Tibial nerve (tissue), 4 donors: ENCODE data around the gene NBPF12. TPM values are rescaled to one million over a fixed set of nuclear protein-coding genes. Genes with fewer than 3 reads are reported as not detected.
"Not testable (repeated sequence)": the region's sequence is repeated elsewhere in the genome, so short reads cannot be mapped to it uniquely, and the experiment has no call there.

Experiments
- DNase-seq, 2 donors: peaks; one replicate each; pipeline ENCODE4 v3.0.0-alpha.2; 2019; ENCODE audit warnings: low spot score in 2 of 2
- H3K27ac ChIP-seq, 4 donors: fragments of 200-600 bp; sonication (generic) in 3 of 4; one replicate each; pipeline ENCODE4 v1.5.1; 2017 to 2019; ENCODE audit warnings: mild to moderate bottlenecking in 1 of 4
- H3K27me3 ChIP-seq, 2 donors: fragments of 200-600 bp; sonication (generic) in 1 of 2; one replicate each; pipeline versions ENCODE4 v1.5.1 to v1.6.0; 2017 to 2019
- H3K36me3 ChIP-seq, 3 donors: fragments of 200-600 bp; sonication (generic); one replicate each; pipeline ENCODE4 v1.5.1; 2018 to 2019
- H3K4me1 ChIP-seq, 4 donors: fragments of 200-600 bp; sonication (generic) in 3 of 4; one replicate each; pipeline ENCODE4 v1.5.1; 2017 to 2019
- H3K4me3 ChIP-seq, 4 donors: fragments of 200-600 bp; sonication (generic) in 3 of 4; one replicate each; pipeline ENCODE4 v1.5.1; 2017 to 2019; ENCODE audit warnings: mild to moderate bottlenecking in 1 of 4, moderate library complexity in 1 of 4
- H3K9me3 ChIP-seq, 4 donors: fragments of 200-600 bp; sonication (generic) in 3 of 4; one replicate each; pipeline ENCODE4 v1.5.1; 2017 to 2019
- EP300 ChIP-seq, 2 donors: sonication (generic); formaldehyde crosslinking; IDR thresholded peaks; one replicate each; pipeline ENCODE4 v1.6.1; 2017; ENCODE audit warnings: antibody characterized with exemption in 2 of 2, mild to moderate bottlenecking in 1 of 2
- POLR2A ChIP-seq, 2 donors: fragments of 450-650 bp; IDR thresholded peaks; one replicate each; pipeline ENCODE4 v1.6.1; 2017; ENCODE audit warnings: antibody characterized with exemption in 2 of 2, mild to moderate bottlenecking in 2 of 2, moderate library complexity in 2 of 2
- WGBS, 2 donors: methylation state at CpG; one replicate each; pipeline ENCODE4 v1.1.5; 2018; 5-methylcytosine and 5-hydroxymethylcytosine counted together
- total RNA-seq, 4 donors: library from RNA; depleted of rRNA; stranded (reverse); fragments of >200 nt; gene quantifications; one replicate each; pipeline ENCODE4 v1.1.0, GENCODE V29; 2016
- TF ChIP-seq, protein P1 (sequence below), 5 experiments: fragments of 200-600 bp in 3 of 5; fragments of 450-650 bp in 2 of 5; sonication (generic) in 3 of 5; IDR thresholded peaks; one replicate each; pipeline ENCODE4 v1.5.1; 2016 to 2019; ENCODE audit warnings: antibody characterized with exemption in 5 of 5, mild to moderate bottlenecking in 3 of 5, moderate library complexity in 2 of 5

NBPF12 gene
- total RNA-seq, 4 donors from 2014 or later, result 13.4 to 27.3 (median 14.6) TPM

DNA sequence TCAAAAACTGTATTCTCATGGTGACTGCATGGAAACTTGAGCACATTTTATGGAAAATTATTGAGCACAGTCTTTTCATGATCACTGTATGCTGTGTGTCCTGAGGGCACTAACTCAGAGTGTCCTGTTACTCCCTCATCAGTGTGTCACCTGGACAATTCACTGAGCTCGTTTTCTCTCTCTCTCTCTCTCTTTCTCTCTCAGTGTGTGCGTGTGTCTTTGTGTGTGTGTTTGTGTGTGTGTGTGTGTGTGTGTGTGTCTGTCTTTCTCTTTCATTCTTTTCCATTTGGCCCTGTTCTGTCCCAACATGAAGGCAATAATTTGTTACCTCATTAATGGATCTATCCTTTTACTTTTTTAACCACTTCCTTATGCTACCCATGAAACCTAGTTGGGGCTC, 49.4 kb downstream of the NBPF12 start:
- 58 to 91% methylated on average over 2 of the region's 2 CpGs for WGBS, 2 donors
- DNase-seq, H3K9me3 ChIP-seq: not testable (repeated sequence)

DNA sequence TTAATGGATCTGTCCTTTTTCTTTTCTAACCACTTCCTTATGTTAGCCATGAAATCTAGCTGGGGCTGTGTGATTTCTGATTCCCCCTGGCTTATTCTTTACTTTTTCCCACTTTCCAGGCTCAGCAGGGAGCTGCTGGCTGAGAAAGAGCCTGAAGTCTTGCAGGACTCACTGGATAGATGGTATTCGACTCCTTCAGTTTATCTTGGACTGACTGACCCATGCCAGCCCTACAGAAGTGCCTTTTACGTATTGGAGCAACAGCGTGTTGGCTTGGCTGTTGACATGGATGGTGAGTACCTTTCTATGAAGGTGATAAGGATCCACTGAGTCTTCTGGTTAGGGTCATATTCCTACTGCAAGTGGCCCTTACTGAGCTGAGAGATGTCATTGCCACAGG, 51.3 kb downstream of the NBPF12 start:
- H3K9me3 ChIP-seq, H3K27me3 ChIP-seq, DNase-seq, H3K4me1 ChIP-seq, H3K4me3 ChIP-seq, H3K27ac ChIP-seq: not testable (repeated sequence)
- peaks cover 0 to 12% (median 0%) of the 10 kb centered on the region in 3 donors for H3K36me3 ChIP-seq
- WGBS, 2 donors, result 85 to 86% methylated on average over 3 of the region's 3 CpGs

More for the DNA sequence above, 49.4 kb downstream of the NBPF12 start:
- not testable (repeated sequence) for H3K27ac ChIP-seq, H3K27me3 ChIP-seq, H3K36me3 ChIP-seq, H3K4me3 ChIP-seq, H3K4me1 ChIP-seq
- peak in 1 of 2 donors; percentile 12 for TF ChIP-seq POLR2A (IDR thresholded peaks at IDR 0.05)

DNA sequence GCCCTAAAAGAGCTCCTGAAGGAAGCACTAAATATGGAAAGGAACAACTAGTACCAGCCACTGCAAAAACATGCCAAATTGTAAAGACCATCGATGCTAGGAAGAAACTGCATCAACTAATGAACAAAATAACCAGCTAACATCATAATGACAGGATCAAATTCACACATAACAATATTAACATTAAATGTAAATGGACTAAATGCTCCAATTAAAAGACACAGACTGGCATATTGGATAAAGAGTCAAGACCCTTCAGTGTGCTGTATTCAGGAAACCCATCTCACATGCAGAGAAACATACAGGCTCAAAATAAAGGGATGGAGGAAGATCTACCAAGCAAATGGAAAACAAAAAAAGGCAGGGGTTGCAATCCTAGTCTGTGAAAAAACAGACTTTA, 70.4 kb downstream of the NBPF12 start:
- H3K4me1 ChIP-seq, H3K4me3 ChIP-seq, H3K9me3 ChIP-seq, H3K36me3 ChIP-seq, H3K27ac ChIP-seq, DNase-seq, H3K27me3 ChIP-seq: not testable (repeated sequence)
- 88 to 95% methylated on average over 1 of the region's 1 CpG for WGBS, 2 donors

DNA sequence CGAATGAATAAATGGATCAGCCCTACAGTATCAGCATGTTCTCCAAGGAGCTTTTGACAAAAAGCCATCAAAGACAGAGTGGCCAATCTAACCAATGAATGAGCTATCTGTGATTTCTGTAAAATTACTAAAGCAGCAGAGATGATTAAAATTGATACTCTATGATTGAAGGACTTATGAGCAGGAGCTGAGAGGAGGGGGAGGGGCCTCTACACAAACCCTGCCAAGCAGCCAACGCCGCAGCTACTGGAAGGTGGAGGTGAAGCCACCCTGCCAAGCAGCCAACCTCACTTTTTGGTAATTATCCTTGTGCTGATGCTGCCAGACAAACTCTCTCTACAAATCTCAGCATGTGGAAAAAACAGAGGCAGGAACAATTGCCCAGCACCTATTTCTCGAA, 88.9 kb downstream of the NBPF12 start:
- 68 to 81% methylated on average over 4 of the region's 4 CpGs for WGBS, 2 donors
- not testable (repeated sequence) for DNase-seq

DNA sequence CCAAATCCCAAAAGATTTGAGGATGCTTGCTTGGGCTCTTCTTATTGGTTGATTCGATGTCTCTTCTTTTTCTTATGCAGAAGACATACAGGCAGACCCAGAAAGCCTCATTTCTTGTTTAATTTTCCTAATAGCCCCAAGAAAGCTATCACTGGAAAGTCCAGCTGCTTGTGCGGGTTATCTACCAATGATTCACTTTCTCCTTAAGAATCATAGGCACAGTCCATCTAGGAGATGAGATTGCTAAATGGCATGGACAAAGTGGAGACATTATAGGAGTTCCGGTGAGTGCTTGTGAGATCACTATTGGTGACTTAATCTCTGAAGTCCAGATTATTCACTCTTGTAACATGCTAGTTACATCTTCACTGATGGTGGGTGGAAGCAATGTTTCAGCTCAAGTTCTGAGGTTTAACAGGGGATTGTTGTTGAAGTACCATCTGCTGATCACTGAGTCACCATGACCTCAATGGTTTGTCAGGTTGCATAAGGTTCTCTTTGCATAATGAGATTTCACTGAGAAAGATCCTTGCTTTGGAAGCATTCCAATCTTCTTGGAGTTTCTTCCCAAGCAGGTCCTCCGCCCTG, 92.0 kb downstream of the NBPF12 start:
- not testable (repeated sequence) for DNase-seq, H3K4me3 ChIP-seq, H3K36me3 ChIP-seq, H3K4me1 ChIP-seq, H3K27me3 ChIP-seq, H3K27ac ChIP-seq, H3K9me3 ChIP-seq
- WGBS, 2 donors, result 88 to 89% methylated on average over 4 of the region's 4 CpGs

More for the DNA sequence above, 88.9 kb downstream of the NBPF12 start:
- H3K4me3 ChIP-seq, H3K27me3 ChIP-seq, H3K27ac ChIP-seq, H3K4me1 ChIP-seq, H3K9me3 ChIP-seq, H3K36me3 ChIP-seq: not testable (repeated sequence)

DNA sequence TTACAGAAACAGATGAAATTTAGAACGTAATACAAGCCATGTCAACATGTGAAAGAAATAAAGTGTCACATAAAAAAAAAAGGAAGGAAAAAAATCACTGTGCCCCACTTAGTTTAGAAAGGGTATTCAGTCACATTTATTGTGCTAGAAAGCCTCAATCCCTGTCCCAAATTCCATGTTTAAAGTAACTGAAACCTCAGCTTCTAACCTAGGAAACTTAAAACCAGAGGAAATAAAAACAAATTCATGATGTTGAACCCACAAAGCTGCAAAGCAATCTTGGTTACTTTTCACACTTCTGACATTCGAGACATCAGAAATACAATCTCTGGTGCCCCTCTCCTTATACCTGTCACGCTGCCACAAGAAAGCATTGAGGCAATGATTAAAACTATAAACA, 101.8 kb downstream of the NBPF12 start:
- no peaks in the 10 kb centered on the region for H3K9me3 ChIP-seq
- peaks cover 0 to 7% of the 10 kb centered on the region in 2 donors for H3K27me3 ChIP-seq
- DNase-seq, result no peak
- no peaks in the 10 kb centered on the region for H3K4me1 ChIP-seq
- H3K4me3 ChIP-seq, result no peak overlapping the region
- whole genome bisulfite sequencing, 2 donors, result 73 to 76% methylated on average over 3 of the region's 3 CpGs
- H3K36me3 ChIP-seq, result no peaks in the 10 kb centered on the region
- TF ChIP-seq, protein P1, sequence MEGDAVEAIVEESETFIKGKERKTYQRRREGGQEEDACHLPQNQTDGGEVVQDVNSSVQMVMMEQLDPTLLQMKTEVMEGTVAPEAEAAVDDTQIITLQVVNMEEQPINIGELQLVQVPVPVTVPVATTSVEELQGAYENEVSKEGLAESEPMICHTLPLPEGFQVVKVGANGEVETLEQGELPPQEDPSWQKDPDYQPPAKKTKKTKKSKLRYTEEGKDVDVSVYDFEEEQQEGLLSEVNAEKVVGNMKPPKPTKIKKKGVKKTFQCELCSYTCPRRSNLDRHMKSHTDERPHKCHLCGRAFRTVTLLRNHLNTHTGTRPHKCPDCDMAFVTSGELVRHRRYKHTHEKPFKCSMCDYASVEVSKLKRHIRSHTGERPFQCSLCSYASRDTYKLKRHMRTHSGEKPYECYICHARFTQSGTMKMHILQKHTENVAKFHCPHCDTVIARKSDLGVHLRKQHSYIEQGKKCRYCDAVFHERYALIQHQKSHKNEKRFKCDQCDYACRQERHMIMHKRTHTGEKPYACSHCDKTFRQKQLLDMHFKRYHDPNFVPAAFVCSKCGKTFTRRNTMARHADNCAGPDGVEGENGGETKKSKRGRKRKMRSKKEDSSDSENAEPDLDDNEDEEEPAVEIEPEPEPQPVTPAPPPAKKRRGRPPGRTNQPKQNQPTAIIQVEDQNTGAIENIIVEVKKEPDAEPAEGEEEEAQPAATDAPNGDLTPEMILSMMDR (IDR thresholded peaks at IDR 0.05), result no peak
- no peak for TF ChIP-seq POLR2A (IDR thresholded peaks at IDR 0.05)
- TF ChIP-seq EP300 (IDR thresholded peaks at IDR 0.05), result no peak
- H3K27ac ChIP-seq, result no peak overlapping the region

DNA sequence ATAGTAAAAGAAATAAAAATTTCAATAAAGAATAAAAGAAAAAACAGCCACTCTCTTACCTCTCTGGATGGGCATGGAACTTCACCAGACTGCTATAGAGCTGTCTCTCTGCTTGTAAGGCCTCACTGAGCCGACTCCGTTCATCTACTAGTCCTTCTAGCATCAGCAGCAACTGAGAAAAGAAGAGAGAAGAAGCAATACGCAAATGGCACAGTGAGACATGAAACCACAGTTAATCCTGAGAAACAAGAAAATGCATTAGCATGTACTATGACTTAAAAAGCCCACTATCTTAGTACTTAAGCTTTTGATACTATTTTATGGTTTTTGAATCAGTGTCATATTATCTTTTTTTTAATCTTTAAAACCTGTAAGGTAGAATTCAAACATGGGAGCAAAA, 104.8 kb downstream of the NBPF12 start:
- 76 to 79% methylated on average over 3 of the region's 3 CpGs for WGBS, 2 donors
- H3K9me3 ChIP-seq, H3K27me3 ChIP-seq: not testable (repeated sequence)

DNA sequence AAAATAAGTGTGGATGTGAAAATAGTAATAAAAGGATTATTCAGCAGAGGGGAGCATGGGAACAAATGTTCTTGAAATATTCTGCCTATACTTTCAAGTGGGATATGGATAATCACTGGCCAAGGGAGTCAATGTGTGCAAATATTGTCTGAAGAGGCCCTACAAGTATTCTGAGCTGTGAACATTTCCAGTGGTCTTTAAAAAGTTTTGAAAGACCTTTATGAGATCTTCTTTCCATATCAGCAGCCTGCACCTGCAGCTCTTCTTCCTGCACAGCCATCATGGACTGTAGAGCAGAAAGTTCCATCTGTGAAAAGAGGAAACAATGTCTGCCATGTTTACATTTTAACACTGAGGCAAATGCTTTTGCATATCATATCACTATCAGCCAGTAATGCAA, 106.4 kb downstream of the NBPF12 start:
- H3K9me3 ChIP-seq, H3K27ac ChIP-seq, H3K36me3 ChIP-seq, H3K4me1 ChIP-seq, DNase-seq, H3K4me3 ChIP-seq, H3K27me3 ChIP-seq: not testable (repeated sequence)

More for the DNA sequence above, 104.8 kb downstream of the NBPF12 start:
- not testable (repeated sequence) for H3K36me3 ChIP-seq, DNase-seq, H3K4me1 ChIP-seq, H3K27ac ChIP-seq, H3K4me3 ChIP-seq

Other genes starting within 250 kb of the NBPF12 start
- 10 to 100 TPM; 12.6 to 23.4 (median 15.1) TPM for gene PRKAB2, start 234.1 kb downstream of the NBPF12 start, total RNA-seq